GM19372 (cell line): ENCODE data around the gene ASNSD1.
"Not testable (repeated sequence)": the region's sequence is repeated elsewhere in the genome, so short reads cannot be mapped to it uniquely, and the experiment has no call there.

ENCODE experiments used
- ATAC-seq: cut with Tn5 transposase; IDR thresholded peaks from one replicate; pipeline ENCODE4 v1.9.1; 2021; ENCODE audit warnings: mild to moderate bottlenecking, low read depth, moderate library complexity; ENCODE audit not compliant: unreplicated experiment

The ASNSD1 gene

DNA sequence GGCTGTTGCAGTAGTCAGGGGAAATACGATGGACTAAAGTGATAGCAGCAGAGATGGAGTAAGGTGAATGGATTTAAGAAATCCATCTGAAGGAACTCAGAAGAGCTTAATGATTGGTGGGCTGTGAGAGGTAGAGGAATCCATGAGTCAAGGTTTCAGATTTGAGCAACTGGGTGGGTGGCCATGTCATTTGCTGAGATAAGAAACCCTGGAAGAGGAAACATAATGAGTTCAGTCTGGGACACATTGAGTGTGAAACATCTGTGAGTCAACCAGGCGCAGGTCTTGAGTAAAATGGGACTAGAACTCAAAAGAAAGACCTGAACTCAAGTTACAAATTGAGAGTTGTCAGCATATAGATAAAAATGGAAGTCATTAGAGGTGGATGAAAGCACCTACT lies 19.7 kb upstream of the ASNSD1 start:
- ATAC-seq, result no peak

DNA sequence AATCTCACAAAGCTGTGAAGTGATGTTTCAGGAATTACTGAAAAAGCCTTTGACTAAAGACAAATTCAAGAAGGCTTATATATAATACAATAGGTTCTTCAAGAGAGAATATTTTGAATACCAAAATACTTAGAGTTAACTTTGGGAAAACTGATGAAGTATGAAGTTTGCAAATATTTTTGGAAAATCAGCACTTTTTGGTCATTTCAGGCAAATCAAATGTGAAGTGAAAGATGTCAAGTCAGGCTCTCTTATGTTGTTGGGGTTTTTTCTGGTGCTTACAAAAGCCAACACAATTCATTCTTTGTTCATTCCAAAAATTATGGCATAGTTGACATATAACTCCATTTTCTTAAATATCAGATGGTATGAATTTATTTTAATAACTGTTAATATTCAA lies 14.7 kb upstream of the ASNSD1 start:
- no peak for ATAC-seq

DNA sequence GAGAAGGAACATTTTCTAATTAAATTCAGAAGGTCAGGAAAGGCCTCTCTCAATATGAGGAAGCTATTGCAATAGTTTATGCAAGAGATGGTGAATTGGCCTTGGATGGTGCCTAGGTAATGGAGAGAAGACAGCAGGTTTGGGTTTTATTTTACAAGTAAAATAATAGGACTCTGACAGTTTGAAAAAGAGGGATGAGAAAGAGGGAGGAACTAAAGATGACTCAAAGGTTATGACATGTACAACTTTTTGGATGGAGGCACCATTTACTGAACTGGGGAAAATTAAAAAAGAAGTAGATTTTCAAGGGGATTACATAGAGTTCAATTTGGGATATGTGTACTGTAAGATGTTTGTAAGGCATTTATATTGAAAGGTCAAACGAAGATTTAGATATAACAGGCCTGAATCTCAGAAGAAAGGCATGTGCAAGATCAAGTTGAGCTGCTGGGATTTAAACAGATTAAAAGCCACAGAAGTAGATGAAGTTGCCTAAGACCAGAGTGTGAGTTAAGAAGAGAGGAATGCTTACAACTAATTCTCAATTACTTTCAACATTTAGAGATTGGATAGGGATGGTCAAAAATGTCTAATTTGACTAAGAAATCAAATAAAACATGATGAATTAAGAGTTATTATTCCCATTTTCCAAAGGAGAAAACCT lies 12.3 kb upstream of the ASNSD1 start:
- ATAC-seq, result no peak

DNA sequence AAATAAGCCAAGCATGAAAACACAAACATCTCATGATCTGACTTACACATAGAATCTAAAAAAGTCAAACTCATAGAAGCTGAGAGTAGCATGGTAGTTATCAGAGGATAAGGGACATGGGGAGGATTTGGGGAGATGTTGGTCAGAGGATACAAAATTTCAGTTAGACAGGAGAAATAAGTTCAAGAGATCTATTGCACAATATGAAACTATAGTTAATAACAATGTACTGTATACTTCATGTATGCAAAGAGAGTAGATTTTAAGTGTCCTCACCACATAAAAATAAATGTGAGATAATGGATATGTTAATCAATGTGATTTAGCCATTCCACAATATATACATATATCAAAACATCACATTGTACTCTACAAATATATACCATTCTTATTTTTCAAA lies 10.0 kb upstream of the ASNSD1 start:
- no peak for ATAC-seq

DNA sequence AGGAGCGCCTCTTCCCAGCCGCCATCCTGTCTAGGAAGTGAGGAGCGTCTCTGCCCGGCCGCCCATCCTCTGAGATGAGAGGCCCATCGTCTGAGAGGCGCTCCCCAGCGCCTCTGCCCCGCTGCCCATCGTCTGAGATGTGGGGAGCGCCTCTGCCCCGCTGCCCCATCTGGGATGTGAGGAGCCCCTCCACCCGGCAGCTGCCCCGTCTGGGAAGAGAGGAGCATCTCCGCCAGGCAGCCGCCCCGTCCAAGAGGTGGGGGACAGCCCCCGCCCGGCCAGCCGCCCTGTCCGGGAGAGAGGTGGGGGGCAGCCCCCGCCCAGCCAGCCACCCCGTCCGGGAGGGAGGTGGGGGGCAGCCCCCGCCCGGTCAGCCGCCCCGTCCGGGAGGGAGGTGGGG lies 7.8 kb upstream of the ASNSD1 start:
- ATAC-seq, result not testable (repeated sequence)

DNA sequence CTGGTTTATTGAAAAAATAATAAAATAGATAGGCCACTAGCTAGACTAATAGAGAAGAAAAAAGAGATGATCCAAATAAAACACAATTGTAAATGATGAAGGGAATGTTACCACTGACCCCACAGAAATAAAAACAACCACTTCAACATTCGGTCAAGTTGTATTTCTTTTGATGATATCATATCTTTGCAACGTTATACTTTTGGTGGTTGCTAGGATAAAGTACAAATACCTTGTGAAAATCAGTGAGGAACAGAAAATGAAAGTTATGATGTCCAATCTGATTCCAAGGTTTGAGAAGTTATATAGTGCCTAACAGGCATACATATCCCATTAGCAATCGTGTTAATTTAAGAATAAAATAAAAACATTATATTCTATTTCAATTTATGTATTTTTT lies 6.6 kb upstream of the ASNSD1 start:
- ATAC-seq, result no peak

DNA sequence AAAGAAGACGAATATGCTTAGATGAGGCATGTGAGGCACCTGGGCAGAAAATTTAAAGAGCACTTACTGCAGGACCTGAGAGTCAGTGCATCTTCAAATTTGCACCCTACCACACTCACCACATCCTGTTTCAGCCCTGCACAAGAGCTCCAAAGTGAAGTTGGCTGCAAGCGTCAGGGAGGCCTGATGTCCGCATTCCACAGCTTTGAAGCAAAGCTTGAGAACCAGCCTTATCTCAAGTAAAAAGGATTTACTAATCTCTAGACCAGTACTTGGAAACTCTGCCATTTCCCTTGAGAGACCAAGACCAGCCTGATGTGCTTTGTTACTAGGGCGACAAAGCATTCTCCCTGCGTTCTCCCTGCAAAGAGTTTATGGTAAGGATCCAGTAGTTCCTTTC lies 3.4 kb upstream of the ASNSD1 start:
- peak; percentile 28 for ATAC-seq

DNA sequence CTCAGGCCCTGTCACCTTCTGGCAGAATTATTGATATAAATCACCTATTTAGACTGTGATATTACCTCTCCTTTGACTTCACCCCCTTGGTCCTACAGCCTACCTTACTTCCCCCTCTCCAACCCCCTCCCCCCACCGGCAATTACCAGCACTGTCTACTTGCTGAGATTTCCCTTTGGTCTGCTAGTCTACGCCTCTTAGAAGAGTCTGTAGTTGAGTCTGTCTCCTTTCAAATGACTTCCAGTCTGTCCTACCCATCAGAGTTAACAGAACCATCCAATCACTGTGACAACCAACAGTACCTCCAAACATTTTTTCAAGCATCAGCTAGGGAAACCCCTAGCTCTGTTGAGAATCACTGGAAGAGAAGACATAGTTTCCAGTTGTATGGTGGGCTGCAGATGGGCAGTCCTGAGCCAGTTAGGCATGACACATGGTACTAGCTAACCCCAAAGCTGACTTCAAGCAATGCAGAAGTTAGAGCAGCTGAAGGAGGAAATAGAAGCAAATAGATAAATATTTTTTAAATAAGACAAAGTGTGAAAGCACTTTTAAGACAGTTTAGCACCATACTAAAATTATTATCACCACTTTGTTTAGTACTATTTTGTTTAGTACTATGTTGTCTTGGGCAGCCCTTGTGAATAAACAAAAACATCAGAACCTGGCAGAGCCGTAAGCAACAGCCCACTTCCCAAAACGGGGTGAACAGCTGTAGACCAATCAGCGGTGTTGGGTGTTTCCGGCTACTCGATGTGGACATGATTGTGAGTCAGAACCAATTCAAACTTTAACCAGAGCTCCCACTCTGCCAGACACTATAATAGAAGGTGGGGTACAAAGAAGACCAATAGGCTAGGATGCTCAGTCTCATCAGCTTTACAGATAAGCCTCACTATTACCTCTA lies 2.7 kb upstream of the ASNSD1 start:
- no peak for ATAC-seq

DNA sequence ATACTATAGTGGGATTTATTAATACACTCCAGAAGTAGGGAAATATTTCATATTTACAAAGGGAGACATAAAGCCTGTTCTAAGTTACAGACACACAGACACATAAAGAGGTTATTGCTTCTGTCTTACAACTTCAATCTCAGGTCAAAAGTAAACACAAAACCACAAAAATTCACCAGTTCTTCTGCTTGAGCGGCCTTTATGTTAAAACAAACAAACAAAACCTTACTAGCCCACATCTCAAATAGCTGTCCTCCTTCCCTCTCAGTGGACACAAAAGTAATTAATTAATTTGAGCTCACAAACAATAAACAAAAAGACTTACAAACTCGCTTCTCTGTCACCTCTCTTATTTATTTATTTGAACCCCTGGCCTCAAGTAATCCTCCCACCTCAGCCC lies 1.5 kb upstream of the ASNSD1 start:
- ATAC-seq, result no peak

DNA sequence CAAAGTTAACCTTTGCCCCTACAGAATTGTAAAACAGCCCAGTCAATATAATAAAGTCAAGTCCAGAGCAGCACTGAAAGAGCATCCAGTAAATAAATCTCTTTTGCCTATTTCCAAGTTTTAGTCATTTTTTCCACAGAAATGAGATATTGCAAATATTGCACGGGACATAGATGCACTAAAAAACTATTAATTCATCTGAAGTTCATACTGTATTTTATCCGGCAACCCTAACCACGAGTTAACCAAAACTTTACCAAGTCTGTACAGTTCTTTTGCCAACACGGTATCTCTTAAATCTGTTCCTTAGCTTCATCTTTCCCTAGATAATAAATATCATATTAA lies 484 bp upstream of the ASNSD1 start:
- no peak for ATAC-seq

DNA sequence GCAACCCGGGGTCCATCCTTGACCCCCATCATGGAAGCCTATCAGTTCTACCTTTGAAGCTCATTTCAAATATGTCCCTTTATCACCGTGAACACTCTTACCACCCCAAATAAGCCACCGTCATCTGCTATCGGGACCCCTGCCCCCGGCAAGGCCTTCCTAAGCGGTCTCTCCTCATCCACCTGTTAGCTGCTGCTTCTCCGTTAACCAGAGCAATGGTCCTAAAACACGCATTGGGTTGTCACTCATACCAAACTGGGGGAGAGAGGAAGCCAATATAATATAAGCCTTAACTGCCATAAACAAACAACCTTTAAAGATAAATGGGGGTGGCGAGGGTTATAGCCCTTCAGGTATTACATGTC lies 680 bp downstream of the ASNSD1 start:
- no peak for ATAC-seq

DNA sequence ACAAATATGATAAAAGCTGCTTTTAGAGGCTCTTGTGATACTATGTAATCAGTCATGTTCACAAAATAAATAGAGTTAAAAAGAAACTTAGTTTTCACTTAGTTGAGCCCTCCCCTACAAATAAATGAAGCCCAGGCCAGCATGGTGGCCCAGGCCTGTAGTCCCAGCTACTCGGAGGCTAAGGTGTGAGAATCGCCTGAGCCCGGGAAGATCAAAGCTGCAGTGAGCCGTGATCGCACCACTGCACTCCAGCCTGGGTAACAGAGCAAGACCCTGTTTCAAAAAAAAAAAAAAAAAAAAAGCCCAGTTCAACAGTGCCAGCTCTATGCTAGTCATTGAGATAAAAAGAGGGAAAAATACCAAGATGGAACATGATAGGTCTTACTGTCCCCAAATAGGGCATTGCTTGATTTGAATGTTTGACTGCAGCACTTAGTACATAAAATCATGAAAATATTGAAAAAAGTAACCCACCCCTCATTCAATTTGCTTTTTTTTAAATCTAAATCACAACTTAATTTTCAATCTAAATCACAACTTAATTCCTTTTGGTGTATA lies 1.5 kb downstream of the ASNSD1 start:
- no peak for ATAC-seq

DNA sequence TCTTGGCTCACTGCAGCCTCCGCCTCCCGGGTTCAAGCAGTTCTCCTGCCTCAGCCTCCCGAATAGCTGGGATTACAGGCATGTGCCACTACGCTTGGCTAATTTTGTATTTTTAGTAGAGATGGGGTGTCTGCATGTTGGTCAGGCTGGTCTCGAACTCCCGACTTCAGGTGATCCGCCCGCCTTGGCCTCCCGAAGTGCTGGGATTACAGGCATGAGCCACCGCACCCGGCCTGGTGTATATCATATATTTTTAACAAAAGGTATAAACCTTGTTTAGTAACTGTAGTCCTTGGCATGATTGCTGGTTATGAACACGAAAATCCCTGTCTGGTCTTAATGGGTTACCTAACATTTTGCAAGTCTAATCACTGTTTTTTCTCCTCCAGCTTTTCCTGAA lies 2.1 kb downstream of the ASNSD1 start:
- ATAC-seq, result not testable (repeated sequence)

DNA sequence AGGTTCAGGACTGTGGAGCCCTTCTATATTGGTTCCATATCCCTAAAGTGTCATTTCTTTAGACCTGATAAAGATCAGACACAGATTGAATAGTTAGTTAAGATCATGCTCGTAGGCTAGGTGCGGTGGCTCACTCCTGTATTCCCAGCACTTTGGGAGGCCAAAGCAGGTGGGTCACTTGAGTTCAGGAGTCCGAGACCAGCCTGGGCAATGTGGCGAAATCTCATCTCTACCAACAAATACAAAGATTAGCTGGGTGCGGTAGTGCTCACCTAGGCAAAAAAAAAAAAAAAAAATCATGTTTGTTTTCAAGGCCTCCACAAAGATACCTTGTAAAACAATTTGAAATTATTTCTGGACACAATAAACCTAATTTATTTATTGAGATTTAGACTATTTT lies 8.7 kb downstream of the ASNSD1 start:
- no peak for ATAC-seq

DNA sequence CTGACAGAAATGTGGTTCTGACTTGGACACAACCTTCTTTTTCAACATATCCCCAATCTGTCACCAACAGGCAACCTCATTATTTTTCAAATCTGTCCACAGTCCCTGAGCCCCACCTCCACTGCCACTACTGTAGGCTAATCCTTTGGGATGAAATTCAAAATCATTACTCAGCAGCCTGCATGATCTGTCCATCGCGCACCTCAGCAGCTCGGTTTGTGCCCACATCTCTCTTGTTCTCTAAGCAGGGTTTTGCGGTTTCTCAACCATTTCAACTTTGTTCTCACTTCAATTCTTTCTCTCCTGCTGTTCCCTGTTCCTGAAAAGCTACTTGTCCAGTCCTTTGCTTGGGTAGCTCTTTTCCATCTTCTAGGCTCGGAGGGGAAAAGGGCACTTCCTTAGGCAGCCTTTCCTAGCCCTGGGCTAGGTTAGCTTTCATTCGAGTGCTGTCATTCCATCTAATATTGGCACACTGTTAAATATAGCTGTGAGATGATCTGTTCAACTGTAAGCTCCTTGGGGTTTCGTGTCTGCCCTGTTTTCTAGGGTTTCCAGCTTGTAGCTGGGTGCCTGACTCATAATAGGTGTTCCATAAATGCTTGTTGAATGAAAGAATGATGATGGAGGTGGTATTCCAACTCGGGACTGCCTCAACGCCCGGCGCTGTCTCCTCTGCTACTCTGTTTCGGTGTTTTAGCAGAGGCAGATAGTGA lies 12.6 kb downstream of the ASNSD1 start:
- ATAC-seq, result no peak

DNA sequence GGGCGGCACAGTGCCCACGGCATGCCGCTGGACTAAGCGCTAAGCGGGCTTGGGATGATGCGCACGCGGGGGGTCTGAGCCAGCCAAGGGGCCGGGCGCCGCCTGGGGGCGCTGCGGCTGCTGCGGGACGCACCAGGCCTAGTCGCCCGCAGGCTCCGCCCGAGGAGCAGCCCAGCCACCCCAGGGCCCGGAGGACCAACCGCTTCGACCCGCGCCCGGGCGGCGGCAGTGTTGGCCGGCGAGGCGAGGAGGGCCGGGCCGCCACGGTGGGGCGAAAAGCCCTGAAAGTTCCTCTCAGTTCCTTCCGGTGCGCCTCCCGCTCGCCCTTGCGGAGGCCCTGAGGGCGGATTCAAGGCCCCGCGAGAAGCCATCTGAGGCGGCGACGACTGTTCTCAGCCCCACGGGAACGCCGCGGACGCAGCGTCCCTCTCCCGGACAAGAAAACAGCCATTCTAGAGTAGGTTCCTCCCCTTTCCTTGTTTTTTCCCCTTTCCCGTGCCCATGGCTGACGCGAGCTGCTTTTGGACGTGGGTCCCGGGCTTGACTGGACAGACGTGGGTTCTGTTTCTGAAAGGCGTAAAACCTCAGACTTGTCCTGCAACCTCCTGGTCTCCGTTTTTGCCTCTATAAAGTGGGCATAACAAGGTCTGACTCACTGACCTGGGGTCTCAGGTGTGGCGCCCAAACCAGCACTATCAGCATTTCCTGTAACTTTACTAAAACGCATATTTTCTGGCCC lies 13.3 kb downstream of the ASNSD1 start, which contains the start of gene ANKAR:
ANKAR (plus strand) TSS at position 297 of the 739 bp plus-strand sequence. CDS start 1,821 bp downstream, outside the sequence.
- peak; percentile 97 for ATAC-seq

DNA sequence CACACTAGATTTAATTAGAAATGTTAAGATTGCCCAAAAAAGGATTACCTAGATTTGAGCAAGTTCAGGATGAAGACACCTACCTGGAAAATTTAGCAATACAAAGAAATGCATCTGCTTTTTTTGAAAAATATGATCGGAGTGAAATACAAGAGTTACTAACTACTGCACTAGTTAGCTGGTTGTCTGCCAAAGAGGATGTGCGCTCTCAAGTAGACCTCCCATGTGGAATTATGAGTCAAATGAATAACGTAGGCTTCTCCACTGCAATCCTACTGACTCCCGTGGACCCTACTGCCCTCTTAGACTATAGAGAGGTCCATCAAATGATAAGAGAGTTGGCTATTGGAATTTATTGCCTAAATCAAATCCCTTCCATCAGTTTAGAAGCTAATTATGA lies 15.2 kb downstream of the ASNSD1 start:
- ATAC-seq, result no peak

DNA sequence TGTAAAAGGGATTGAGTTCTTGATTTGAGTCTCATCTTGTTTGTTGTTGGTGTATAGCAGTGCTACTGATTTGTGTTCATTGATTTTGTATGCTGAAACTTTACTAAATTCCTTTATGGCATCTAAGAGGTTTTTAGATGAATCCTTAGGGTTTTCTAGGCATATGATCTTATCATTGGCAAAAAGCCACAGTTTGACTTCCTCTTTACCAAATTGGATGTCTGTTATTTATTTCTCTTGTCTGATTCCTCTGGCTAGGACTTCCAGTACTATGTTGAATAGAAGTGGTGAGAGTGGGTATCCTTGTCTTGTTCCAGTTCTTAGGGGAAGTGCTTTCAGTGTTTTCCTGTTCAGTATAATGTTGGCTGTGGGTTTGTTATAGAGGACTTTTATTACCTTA lies 18.0 kb downstream of the ASNSD1 start:
- no peak for ATAC-seq

DNA sequence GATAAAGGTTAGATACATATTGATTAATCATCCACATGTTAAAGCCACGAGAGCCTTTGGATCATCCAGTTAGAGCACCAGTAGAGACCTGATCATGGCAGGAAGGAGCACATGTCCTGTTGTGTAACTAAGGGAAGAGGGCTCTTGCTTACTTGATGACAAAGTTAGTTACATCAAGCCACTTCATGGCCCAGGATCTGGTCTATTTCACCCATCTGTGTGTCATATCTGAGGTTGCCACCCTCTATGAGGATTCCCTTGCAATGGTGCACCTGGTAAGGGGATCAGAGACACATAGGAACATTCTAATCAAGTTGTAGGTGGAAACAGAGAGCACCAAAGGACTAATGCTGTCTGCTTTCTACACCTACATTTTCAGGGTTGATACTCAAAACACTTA lies 19.9 kb downstream of the ASNSD1 start:
- ATAC-seq, result no peak

DNA sequence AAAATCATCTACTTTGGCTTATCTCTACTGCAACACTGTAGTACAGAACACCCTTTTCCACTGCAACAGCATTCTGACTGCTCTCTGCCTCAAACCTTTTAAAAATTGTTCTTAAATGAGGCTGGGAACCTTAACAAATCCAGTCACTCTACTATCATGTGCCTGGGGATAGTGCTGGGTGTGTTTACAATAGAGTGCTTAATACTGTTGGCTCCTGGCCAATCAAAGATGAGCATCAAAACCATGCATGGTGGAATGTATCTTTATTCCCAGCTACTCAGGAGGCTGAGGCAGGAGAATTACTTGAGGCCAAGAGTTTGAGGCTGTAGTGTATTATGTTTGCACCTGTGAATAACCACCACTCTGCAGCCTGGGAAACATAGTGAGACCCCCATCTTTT lies 20.6 kb downstream of the ASNSD1 start:
- no peak for ATAC-seq
